Upper lobe of left lung (tissue), 6 donors: ENCODE measurements around the gene MPRIP. TPM values are rescaled to one million over a fixed set of nuclear protein-coding genes. Genes with fewer than 3 reads are reported as not detected.

Source experiments
- ATAC-seq, 2 donors: fragments of 200-7000 bp; cut with Tn5 transposase; one replicate each; pipeline ENCODE4 v1.9.1; 2022; ENCODE audit warnings: mild to moderate bottlenecking in 2 of 2, moderate library complexity in 2 of 2; ENCODE audit not compliant: low FRiP score in 2 of 2
- DNase-seq, 2 donors: peaks; one replicate each; pipeline ENCODE4 v3.0.0-alpha.2; 2019 to 2020
- H3K27ac ChIP-seq, 4 donors: fragments of 200-600 bp; sonication (generic); one replicate each; pipeline ENCODE4 v1.5.1; 2016 to 2019
- H3K27me3 ChIP-seq, 4 donors: fragments of 200-600 bp; sonication (generic); one replicate each; pipeline ENCODE4 v1.5.1; 2017 to 2019
- H3K36me3 ChIP-seq, 4 donors: fragments of 200-600 bp; sonication (generic); one replicate each; pipeline ENCODE4 v1.5.1; 2016 to 2019
- H3K4me1 ChIP-seq, 4 donors: fragments of 200-600 bp; sonication (generic); one replicate each; pipeline ENCODE4 v1.5.1; 2018 to 2019
- H3K4me3 ChIP-seq, 4 donors: fragments of 200-600 bp; sonication (generic); one replicate each; pipeline ENCODE4 v1.5.1; 2017 to 2019; ENCODE audit warnings: mild to moderate bottlenecking in 2 of 4, moderate library complexity in 1 of 4
- H3K9me3 ChIP-seq, 4 donors: fragments of 200-600 bp; sonication (generic); one replicate each; pipeline ENCODE4 v1.5.1; 2018 to 2019
- EP300 ChIP-seq, 4 donors: sonication (generic); formaldehyde crosslinking; IDR thresholded peaks; one replicate each; pipeline ENCODE4 v1.5.1; 2017; ENCODE audit warnings: antibody characterized with exemption in 4 of 4, control low read depth in 2 of 4
- POLR2A ChIP-seq, 4 donors: fragments of 450-650 bp; IDR thresholded peaks; one replicate each; pipeline ENCODE4 v1.5.1; 2016 to 2017; ENCODE audit warnings: antibody characterized with exemption in 4 of 4, mild to moderate bottlenecking in 2 of 4
- POLR2AphosphoS5 ChIP-seq, 2 donors: sonication (generic); formaldehyde crosslinking; IDR thresholded peaks; one replicate each; pipeline ENCODE4 v1.5.1; 2017; ENCODE audit warnings: antibody characterized with exemption in 2 of 2
- WGBS, 2 donors: methylation state at CpG; one replicate each; pipeline ENCODE4 v1.1.5; 2017 to 2018; 5-methylcytosine and 5-hydroxymethylcytosine counted together
- total RNA-seq, 6 donors: library from RNA; depleted of rRNA in 4 of 6; stranded (reverse); fragments of >200 nt in 4 of 6; gene quantifications; one replicate each; pipeline versions ENCODE4 v1.1.0 to v1.2.1, GENCODE V29; 2016 to 2021
- TF ChIP-seq, protein P1 (sequence below), 6 experiments: fragments of 450-650 bp in 4 of 6; fragments of 200-600 bp in 2 of 6; sonication (generic) in 2 of 6; IDR thresholded peaks; one replicate each; pipeline ENCODE4 v1.5.1; 2016 to 2019; ENCODE audit warnings: antibody characterized with exemption in 6 of 6
- donor health status: DM: no; HTN: no; CAD: no; lungs with moderate emphysema.
- donor health status: DM: no; HTN: yes; CAD: no; lungs with severe emphysema.

MPRIP gene
- total RNA-seq, 6 donors from 2014 or later = 201 to 380 (median 285) TPM

- Histone ChIP-seq H3K9me3 (no peaks in the 10 kb centered on the region), H3K36me3 (peaks cover 0 to 23% (median 2%) of the 10 kb centered on the region in 4 donors), H3K27me3 (no peaks in the 10 kb centered on the region), H3K4me1 (peaks cover 37 to 67% (median 44%) of the 10 kb centered on the region in 4 donors), H3K4me3 (no peak overlapping the region), H3K27ac (no peak overlapping the region)
- DNase-seq = peak in 1 of 2 donors; percentile 55
- no peak for TF ChIP-seq EP300 (IDR thresholded peaks at IDR 0.05)
- no peak for TF ChIP-seq POLR2A (IDR thresholded peaks at IDR 0.05)
- no peak for TF ChIP-seq POLR2AphosphoS5 (IDR thresholded peaks at IDR 0.05)
- TF ChIP-seq, protein P1, sequence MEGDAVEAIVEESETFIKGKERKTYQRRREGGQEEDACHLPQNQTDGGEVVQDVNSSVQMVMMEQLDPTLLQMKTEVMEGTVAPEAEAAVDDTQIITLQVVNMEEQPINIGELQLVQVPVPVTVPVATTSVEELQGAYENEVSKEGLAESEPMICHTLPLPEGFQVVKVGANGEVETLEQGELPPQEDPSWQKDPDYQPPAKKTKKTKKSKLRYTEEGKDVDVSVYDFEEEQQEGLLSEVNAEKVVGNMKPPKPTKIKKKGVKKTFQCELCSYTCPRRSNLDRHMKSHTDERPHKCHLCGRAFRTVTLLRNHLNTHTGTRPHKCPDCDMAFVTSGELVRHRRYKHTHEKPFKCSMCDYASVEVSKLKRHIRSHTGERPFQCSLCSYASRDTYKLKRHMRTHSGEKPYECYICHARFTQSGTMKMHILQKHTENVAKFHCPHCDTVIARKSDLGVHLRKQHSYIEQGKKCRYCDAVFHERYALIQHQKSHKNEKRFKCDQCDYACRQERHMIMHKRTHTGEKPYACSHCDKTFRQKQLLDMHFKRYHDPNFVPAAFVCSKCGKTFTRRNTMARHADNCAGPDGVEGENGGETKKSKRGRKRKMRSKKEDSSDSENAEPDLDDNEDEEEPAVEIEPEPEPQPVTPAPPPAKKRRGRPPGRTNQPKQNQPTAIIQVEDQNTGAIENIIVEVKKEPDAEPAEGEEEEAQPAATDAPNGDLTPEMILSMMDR (IDR thresholded peaks at IDR 0.05) = no peak
- ATAC-seq = peak in 1 of 2 donors; percentile 47
- WGBS, 2 donors = 73 to 76% methylated on average over 5 to 11 of the region's 11 CpGs
Observed at GRCh38 chr17:17090642-17091103, 48.4 kb downstream of the MPRIP start.

DNA sequence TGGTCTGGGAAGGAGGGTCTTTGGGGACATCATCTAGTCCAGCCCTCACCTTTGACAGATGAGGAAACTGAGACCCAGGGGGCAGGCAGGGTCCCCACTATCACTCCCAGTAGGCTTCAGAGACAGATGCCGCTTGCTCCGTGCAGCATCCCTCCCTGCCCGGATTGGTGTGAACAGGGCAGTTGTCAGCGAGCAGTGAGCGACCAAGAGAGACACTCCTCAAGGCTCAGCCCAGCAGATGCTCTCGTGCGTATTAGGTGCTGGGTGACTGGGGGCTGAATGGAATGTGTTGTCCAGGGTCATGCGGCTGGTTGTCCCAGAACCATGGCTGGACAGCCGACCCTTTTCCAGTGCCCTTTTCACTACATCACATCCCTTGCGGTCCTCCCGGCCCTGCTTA lies 49.0 kb downstream of the MPRIP start:
- no peak for TF ChIP-seq POLR2A (IDR thresholded peaks at IDR 0.05)
- TF ChIP-seq EP300 (IDR thresholded peaks at IDR 0.05) = no peak
- Histone ChIP-seq H3K27ac (peak overlapping the region in 1 of 4 donors; percentile 16), H3K9me3 (no peaks in the 10 kb centered on the region), H3K27me3 (no peaks in the 10 kb centered on the region), H3K4me3 (no peak overlapping the region), H3K36me3 (peaks cover 0 to 23% (median 2%) of the 10 kb centered on the region in 4 donors), H3K4me1 (peaks cover 42 to 70% (median 49%) of the 10 kb centered on the region in 4 donors)
- no peak for DNase-seq
- WGBS, 2 donors = 70 to 85% methylated on average over 4 to 11 of the region's 11 CpGs
- no peak for ATAC-seq

GRCh38 chr17:17091856-17092756 lies 49.8 kb downstream of the MPRIP start:
- H3K9me3 ChIP-seq = no peaks in the 10 kb centered on the region
- H3K27ac ChIP-seq = peak overlapping the region in 1 of 4 donors; percentile 16
- no peak for DNase-seq
- peaks cover 0 to 15% (median 2%) of the 10 kb centered on the region in 4 donors for H3K36me3 ChIP-seq
- H3K4me1 ChIP-seq = peaks cover 50 to 77% (median 57%) of the 10 kb centered on the region in 4 donors
- no peak for ATAC-seq
- no peaks in the 10 kb centered on the region for H3K27me3 ChIP-seq
- no peak for TF ChIP-seq EP300 (IDR thresholded peaks at IDR 0.05)
- no peak for TF ChIP-seq POLR2A (IDR thresholded peaks at IDR 0.05)
- no peak for TF ChIP-seq POLR2AphosphoS5 (IDR thresholded peaks at IDR 0.05)
- TF ChIP-seq, protein P1 (IDR thresholded peaks at IDR 0.05) = no peak
- H3K4me3 ChIP-seq = no peak overlapping the region
- WGBS, 2 donors = 80 to 88% methylated on average over 14 of the region's 14 CpGs

DNA sequence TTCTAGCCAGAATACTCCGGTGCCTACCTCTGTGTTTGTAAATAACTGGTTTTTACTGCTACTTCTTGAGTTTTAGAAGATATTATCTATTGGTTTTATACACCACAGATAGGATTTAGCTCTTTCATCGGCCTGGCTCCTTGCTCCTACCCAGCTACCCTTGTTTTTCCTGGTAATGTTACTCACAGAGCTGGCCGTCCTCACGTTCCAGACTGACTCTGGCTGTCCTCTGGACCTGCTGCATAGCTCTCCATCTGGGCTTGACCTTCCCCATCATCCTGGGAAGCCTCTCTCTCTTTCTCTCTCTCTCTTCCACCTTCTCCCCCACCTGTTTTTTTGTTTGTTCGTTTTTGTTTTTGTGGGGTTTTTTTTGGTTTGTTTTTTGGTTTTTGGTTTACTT lies 51.5 kb downstream of the MPRIP start:
- H3K4me1 ChIP-seq = peaks cover 63 to 84% (median 68%) of the 10 kb centered on the region in 4 donors
- no peak for ATAC-seq
- WGBS, 2 donors = 76 to 88% methylated on average over 5 of the region's 5 CpGs
- H3K4me3 ChIP-seq = no peak overlapping the region
- no peaks in the 10 kb centered on the region for H3K9me3 ChIP-seq
- no peak overlapping the region for H3K27ac ChIP-seq
- H3K36me3 ChIP-seq = peaks cover 0 to 14% (median 5%) of the 10 kb centered on the region in 4 donors
- no peaks in the 10 kb centered on the region for H3K27me3 ChIP-seq
- DNase-seq = no peak
- TF ChIP-seq POLR2AphosphoS5 (IDR thresholded peaks at IDR 0.05) (no peak), POLR2A (IDR thresholded peaks at IDR 0.05) (no peak), EP300 (IDR thresholded peaks at IDR 0.05) (no peak)
- TF ChIP-seq, protein P1 (IDR thresholded peaks at IDR 0.05) = no peak

GRCh38 chr17:17096438-17097178 lies 54.4 kb downstream of the MPRIP start:
- no peak overlapping the region for H3K4me3 ChIP-seq
- ATAC-seq (no peak), DNase-seq (no peak)
- H3K27me3 ChIP-seq = no peaks in the 10 kb centered on the region
- peak overlapping the region in 3 of 4 donors; percentile 45 to 62 (median 56) for H3K27ac ChIP-seq
- 59 to 65% methylated on average over 7 of the region's 7 CpGs for WGBS, 2 donors
- TF ChIP-seq POLR2AphosphoS5 (IDR thresholded peaks at IDR 0.05) (peak in 1 of 2 donors; percentile 25), EP300 (IDR thresholded peaks at IDR 0.05) (no peak), POLR2A (IDR thresholded peaks at IDR 0.05) (no peak)
- TF ChIP-seq, protein P1 (IDR thresholded peaks at IDR 0.05) = no peak
- H3K4me1 ChIP-seq = peaks cover 56 to 76% (median 63%) of the 10 kb centered on the region in 4 donors
- H3K36me3 ChIP-seq = peaks cover 0 to 9% (median 3%) of the 10 kb centered on the region in 4 donors
- H3K9me3 ChIP-seq = no peaks in the 10 kb centered on the region
